Testis (tissue), 2 donors: Measurements from ENCODE around the gene NINL.

ENCODE experiments used
- POLR2A ChIP-seq: fragments of 450-650 bp; IDR thresholded peaks from one replicate; pipeline ENCODE4 v1.6.1; 2017; ENCODE audit warnings: antibody characterized with exemption, mild to moderate bottlenecking, moderate library complexity
- TF ChIP-seq, protein P1 (sequence below), 3 experiments: fragments of 450-650 bp in 2 of 3; fragments of 200-600 bp in 1 of 3; sonication (generic) in 1 of 3; IDR thresholded peaks; one replicate each; pipeline ENCODE4 v1.5.1; 2016 to 2019; ENCODE audit warnings: antibody characterized with exemption in 3 of 3, mild to moderate bottlenecking in 2 of 3, moderate library complexity in 1 of 3

GRCh38 chr20:25483431-25484132 lies 101.7 kb downstream of the NINL start:
- no peak for TF ChIP-seq POLR2A
- TF ChIP-seq, protein P1, sequence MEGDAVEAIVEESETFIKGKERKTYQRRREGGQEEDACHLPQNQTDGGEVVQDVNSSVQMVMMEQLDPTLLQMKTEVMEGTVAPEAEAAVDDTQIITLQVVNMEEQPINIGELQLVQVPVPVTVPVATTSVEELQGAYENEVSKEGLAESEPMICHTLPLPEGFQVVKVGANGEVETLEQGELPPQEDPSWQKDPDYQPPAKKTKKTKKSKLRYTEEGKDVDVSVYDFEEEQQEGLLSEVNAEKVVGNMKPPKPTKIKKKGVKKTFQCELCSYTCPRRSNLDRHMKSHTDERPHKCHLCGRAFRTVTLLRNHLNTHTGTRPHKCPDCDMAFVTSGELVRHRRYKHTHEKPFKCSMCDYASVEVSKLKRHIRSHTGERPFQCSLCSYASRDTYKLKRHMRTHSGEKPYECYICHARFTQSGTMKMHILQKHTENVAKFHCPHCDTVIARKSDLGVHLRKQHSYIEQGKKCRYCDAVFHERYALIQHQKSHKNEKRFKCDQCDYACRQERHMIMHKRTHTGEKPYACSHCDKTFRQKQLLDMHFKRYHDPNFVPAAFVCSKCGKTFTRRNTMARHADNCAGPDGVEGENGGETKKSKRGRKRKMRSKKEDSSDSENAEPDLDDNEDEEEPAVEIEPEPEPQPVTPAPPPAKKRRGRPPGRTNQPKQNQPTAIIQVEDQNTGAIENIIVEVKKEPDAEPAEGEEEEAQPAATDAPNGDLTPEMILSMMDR (IDR thresholded peaks at IDR 0.05) = no peak
